Measurements from ENCODE around the gene ST8SIA1. TPM values are rescaled to one million over a fixed set of nuclear protein-coding genes. Genes with fewer than 3 reads are reported as not detected.

Gene ST8SIA1
- total RNA-seq, 2 donors from 2014 or later = under 0.01 TPM; not detected in 1

- no peaks in the 10 kb centered on the region for H3K36me3 ChIP-seq (replicated peaks in 1 of 2; ENCODE audit: insufficient read depth in 1 of 2, low read depth in 2 of 2)
- H3K9me3 ChIP-seq = no peaks in the 10 kb centered on the region
- no peak overlapping the region for H3K4me3 ChIP-seq
- intact Hi-C loops (cut with DNase I) = no loop called here
- ATAC-seq = no peak
- DNase-seq = no peak
- TF ChIP-seq POLR2A (IDR thresholded peaks at IDR 0.05) (no peak), CTCF (IDR thresholded peaks at IDR 0.05) (no peak)
- H3K27ac ChIP-seq = no peak overlapping the region
- WGBS, 2 donors = 51 to 71% methylated on average over 3 of the region's 3 CpGs
- H3K4me1 ChIP-seq = no peaks in the 10 kb centered on the region
- no peaks in the 10 kb centered on the region for H3K27me3 ChIP-seq
These were observed 85.9 kb downstream of the ST8SIA1 start for GRCh38 chr12:22248571-22249115.

GRCh38 chr12:22248121-22248520 lies 86.4 kb downstream of the ST8SIA1 start:
- intact Hi-C loops (cut with DNase I) = no loop called here
- DNase-seq = no peak
- Histone ChIP-seq H3K36me3 (replicated peaks in 1 of 2; ENCODE audit: insufficient read depth in 1 of 2, low read depth in 2 of 2) (no peaks in the 10 kb centered on the region), H3K27ac (no peak overlapping the region), H3K4me1 (no peaks in the 10 kb centered on the region), H3K27me3 (no peaks in the 10 kb centered on the region), H3K9me3 (no peaks in the 10 kb centered on the region), H3K4me3 (no peak overlapping the region)
- ATAC-seq = no peak
- TF ChIP-seq CTCF (IDR thresholded peaks at IDR 0.05) = no peak
- no peak for TF ChIP-seq POLR2A (IDR thresholded peaks at IDR 0.05)
- 65 to 80% methylated on average over 6 of the region's 6 CpGs for WGBS, 2 donors

GRCh38 chr12:22246217-22246846 lies 88.2 kb downstream of the ST8SIA1 start:
- TF ChIP-seq CTCF (IDR thresholded peaks at IDR 0.05) = no peak
- TF ChIP-seq POLR2A (IDR thresholded peaks at IDR 0.05) = no peak
- Histone ChIP-seq H3K27me3 (no peaks in the 10 kb centered on the region), H3K9me3 (no peaks in the 10 kb centered on the region), H3K4me3 (no peak overlapping the region), H3K4me1 (no peaks in the 10 kb centered on the region), H3K27ac (no peak overlapping the region), H3K36me3 (replicated peaks in 1 of 2; ENCODE audit: insufficient read depth in 1 of 2, low read depth in 2 of 2) (no peaks in the 10 kb centered on the region)
- intact Hi-C loops (cut with DNase I) = no loop called here
- DNase-seq (no peak), ATAC-seq (no peak)
- WGBS, 2 donors = 65 to 72% methylated on average over 9 of the region's 9 CpGs

- intact Hi-C loops (cut with DNase I) = no loop called here
- Histone ChIP-seq H3K27ac (no peak overlapping the region), H3K4me1 (no peaks in the 10 kb centered on the region), H3K36me3 (replicated peaks in 1 of 2; ENCODE audit: insufficient read depth in 1 of 2, low read depth in 2 of 2) (no peaks in the 10 kb centered on the region), H3K4me3 (no peak overlapping the region), H3K27me3 (no peaks in the 10 kb centered on the region), H3K9me3 (no peaks in the 10 kb centered on the region)
- DNase-seq (no peak), ATAC-seq (no peak)
- TF ChIP-seq CTCF (IDR thresholded peaks at IDR 0.05) (no peak), POLR2A (IDR thresholded peaks at IDR 0.05) (no peak)
These were observed 91.8 kb downstream of the ST8SIA1 start for GRCh38 chr12:22242726-22243125.

- Histone ChIP-seq H3K27me3 (no peaks in the 10 kb centered on the region), H3K9me3 (no peaks in the 10 kb centered on the region), H3K36me3 (replicated peaks in 1 of 2; ENCODE audit: insufficient read depth in 1 of 2, low read depth in 2 of 2) (no peaks in the 10 kb centered on the region), H3K4me3 (no peak overlapping the region), H3K4me1 (no peaks in the 10 kb centered on the region), H3K27ac (no peak overlapping the region)
- intact Hi-C loops (cut with DNase I) = no loop called here
- DNase-seq (no peak), ATAC-seq (no peak)
- 59 to 68% methylated on average over 3 of the region's 3 CpGs for WGBS, 2 donors
- TF ChIP-seq CTCF (IDR thresholded peaks at IDR 0.05) (no peak), POLR2A (IDR thresholded peaks at IDR 0.05) (no peak)
These were observed 96.3 kb downstream of the ST8SIA1 start for GRCh38 chr12:22238211-22238610.

All from body of pancreas (tissue), 4 donors.